ACC112 (cell line): ENCODE results near the gene ZPR1.

ENCODE experiments used
- H2AFZ ChIP-seq: fragments of 200-600 bp; sonication (generic); one replicate; pipeline ENCODE4 v1.6.0; 2017; ENCODE audit warnings: antibody characterized with exemption, low read length; ENCODE audit not compliant: unreplicated experiment
- H3K27ac ChIP-seq: fragments of 200-600 bp; sonication (generic); 2 replicates; pipeline ENCODE4 v1.5.1; 2014; ENCODE audit warnings: low read depth, mild to moderate bottlenecking, antibody characterized with exemption, low read length, moderate library complexity
- H3K27me3 ChIP-seq: fragments of 200-600 bp; sonication (generic); 2 replicates; pipeline ENCODE4 v1.6.1; 2014; ENCODE audit warnings: mild to moderate bottlenecking, antibody characterized with exemption, low read length, moderate library complexity, mixed read lengths; ENCODE audit not compliant: insufficient read depth
- H3K36me3 ChIP-seq: fragments of 200-600 bp; sonication (generic); 2 replicates; pipeline ENCODE4 v1.6.1; 2016; ENCODE audit warnings: mild to moderate bottlenecking, antibody characterized with exemption, low read length, moderate library complexity, mixed read lengths; ENCODE audit not compliant: insufficient read depth
- H3K4me1 ChIP-seq: fragments of 200-600 bp; sonication (generic); one replicate; pipeline ENCODE4 v1.6.1; 2016; ENCODE audit warnings: low read length, mixed read lengths; ENCODE audit not compliant: insufficient read depth, unreplicated experiment, control insufficient read depth
- H3K4me3 ChIP-seq: fragments of 200-600 bp; sonication (generic); 2 replicates; pipeline ENCODE4 v1.5.1; 2014; ENCODE audit warnings: mild to moderate bottlenecking, low read depth, low read length
- H3K79me2 ChIP-seq: fragments of 200-600 bp; sonication (generic); one replicate; pipeline ENCODE4 v1.6.0; 2016; ENCODE audit warnings: low read length; ENCODE audit not compliant: control insufficient read depth, unreplicated experiment, insufficient read depth

ZPR1 gene

GRCh38 chr11:116791002-116791812 lies 3.4 kb upstream of the ZPR1 start:
- Histone ChIP-seq H3K36me3 (peaks cover 4% of the 10 kb centered on the region; the same call in 1 of the 2 replicates), H3K27ac (no peak overlapping the region), H3K79me2 (peaks cover 16% of the 10 kb centered on the region), H3K27me3 (no peaks in the 10 kb centered on the region), H3K4me1 (peaks cover 32% of the 10 kb centered on the region), H3K4me3 (no peak overlapping the region), H2AFZ (no peak overlapping the region)

GRCh38 chr11:116790167-116791001 lies 2.6 kb upstream of the ZPR1 start:
- no peak overlapping the region for H2AFZ ChIP-seq
- H3K4me1 ChIP-seq, result peaks cover 32% of the 10 kb centered on the region
- no peaks in the 10 kb centered on the region for H3K27me3 ChIP-seq
- H3K27ac ChIP-seq, result no peak overlapping the region
- H3K36me3 ChIP-seq, result peaks cover 13% of the 10 kb centered on the region
- no peak overlapping the region for H3K4me3 ChIP-seq
- H3K79me2 ChIP-seq, result peaks cover 21% of the 10 kb centered on the region

GRCh38 chr11:116788975-116789374 lies 1.2 kb upstream of the ZPR1 start:
- Histone ChIP-seq H3K36me3 (peaks cover 24% of the 10 kb centered on the region), H3K27ac (no peak overlapping the region), H3K4me1 (peaks cover 32% of the 10 kb centered on the region), H3K27me3 (no peaks in the 10 kb centered on the region), H2AFZ (no peak overlapping the region), H3K4me3 (peak overlapping the region; percentile 98; the same call in 1 of the 2 replicates), H3K79me2 (peaks cover 21% of the 10 kb centered on the region)

DNA sequence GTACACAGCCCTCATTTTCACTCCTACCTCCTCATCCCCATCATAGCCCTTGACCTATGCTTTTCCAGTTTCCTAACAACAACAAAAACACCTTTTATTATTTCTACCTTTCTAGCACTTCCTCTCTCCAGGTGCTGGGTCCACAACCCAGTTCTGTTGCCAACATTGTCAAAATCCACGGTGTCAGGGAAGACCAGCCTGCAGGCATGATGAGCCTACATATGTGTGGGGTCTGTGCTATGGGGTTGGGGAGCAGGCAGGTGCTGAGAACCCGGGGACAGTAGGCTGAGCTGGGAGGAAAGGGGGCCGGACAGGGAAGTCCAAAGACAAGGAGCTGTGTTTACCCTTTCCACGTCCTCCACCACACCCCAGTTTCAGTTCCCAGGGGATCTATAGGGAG lies 711 bp upstream of the ZPR1 start:
- peaks cover 21% of the 10 kb centered on the region for H3K79me2 ChIP-seq
- no peaks in the 10 kb centered on the region for H3K27me3 ChIP-seq
- H3K4me1 ChIP-seq, result peaks cover 32% of the 10 kb centered on the region
- H2AFZ ChIP-seq, result peak overlapping the region; percentile 100
- H3K27ac ChIP-seq, result peak overlapping the region; percentile 74
- H3K4me3 ChIP-seq, result peak overlapping the region; percentile 98
- peaks cover 24% of the 10 kb centered on the region for H3K36me3 ChIP-seq

DNA sequence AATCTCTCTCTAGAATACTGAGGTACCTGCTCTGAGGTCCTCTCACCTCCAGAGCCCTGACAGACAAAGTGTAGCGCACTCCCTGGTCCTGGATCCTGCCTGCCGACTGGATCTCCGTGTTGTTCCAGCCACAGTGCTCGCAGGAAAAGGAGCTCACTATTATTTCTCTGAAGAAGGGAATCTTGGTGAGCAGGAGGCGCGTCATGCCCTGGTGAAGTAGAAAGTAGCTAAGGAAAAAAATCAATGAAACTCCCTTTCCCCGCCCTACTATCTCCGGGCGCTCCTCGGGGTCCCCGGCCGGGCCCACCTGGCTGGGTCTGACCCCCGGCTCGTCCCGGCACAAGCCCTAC lies 412 bp downstream of the ZPR1 start:
- peak overlapping the region; percentile 74; the same call in 1 of the 2 replicates for H3K27ac ChIP-seq
- H2AFZ ChIP-seq, result peak overlapping the region; percentile 100
- H3K4me3 ChIP-seq, result peak overlapping the region; percentile 98
- peaks cover 28% of the 10 kb centered on the region for H3K4me1 ChIP-seq
- no peaks in the 10 kb centered on the region for H3K27me3 ChIP-seq
- H3K79me2 ChIP-seq, result peaks cover 21% of the 10 kb centered on the region
- peaks cover 35% of the 10 kb centered on the region for H3K36me3 ChIP-seq

DNA sequence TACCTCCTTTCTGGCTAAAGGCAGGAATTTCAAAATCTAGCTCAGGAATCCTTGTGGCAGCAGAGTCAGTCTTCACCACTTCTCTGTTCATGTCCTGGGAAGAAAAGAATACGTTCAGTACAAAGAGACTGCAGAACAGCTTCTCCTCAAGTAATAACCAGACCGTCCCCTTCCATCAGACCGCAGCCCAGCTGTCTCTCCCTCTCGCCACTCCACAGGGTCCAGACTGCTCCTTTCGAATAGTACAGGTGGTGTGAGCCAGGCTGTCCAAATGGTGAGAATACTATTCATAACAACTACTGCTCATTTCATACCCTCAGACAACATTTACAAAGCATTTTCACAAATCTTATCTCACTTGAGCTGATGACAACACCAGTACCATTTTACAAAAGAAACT lies 857 bp downstream of the ZPR1 start:
- Histone ChIP-seq H2AFZ (no peak overlapping the region), H3K36me3 (peaks cover 39% of the 10 kb centered on the region), H3K4me1 (peaks cover 25% of the 10 kb centered on the region), H3K4me3 (peak overlapping the region; percentile 98), H3K79me2 (peaks cover 21% of the 10 kb centered on the region), H3K27ac (peak overlapping the region; percentile 74; the same call in 1 of the 2 replicates), H3K27me3 (no peaks in the 10 kb centered on the region)

DNA sequence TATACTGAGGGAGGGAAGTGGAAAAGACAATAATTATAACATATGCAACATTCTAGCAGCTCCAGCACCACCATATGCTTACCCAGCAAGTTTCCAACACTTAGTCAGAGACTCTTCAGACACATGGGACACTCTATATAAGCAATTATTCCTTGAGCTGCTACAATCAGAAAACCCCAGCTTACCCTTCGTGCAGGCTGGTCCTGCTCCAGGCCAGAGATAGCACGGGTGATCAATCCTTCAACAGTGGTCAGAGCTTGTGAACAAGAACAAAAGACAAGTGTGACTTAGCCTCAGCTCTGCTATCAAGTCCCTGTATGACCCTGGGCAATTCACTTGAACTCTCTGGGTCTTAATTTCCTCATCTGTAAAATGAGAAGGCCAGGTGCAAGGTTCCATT lies 1.5 kb downstream of the ZPR1 start:
- H3K27me3 ChIP-seq, result no peaks in the 10 kb centered on the region
- no peak overlapping the region for H3K27ac ChIP-seq
- peaks cover 21% of the 10 kb centered on the region for H3K79me2 ChIP-seq
- no peak overlapping the region for H2AFZ ChIP-seq
- peaks cover 21% of the 10 kb centered on the region for H3K4me1 ChIP-seq
- peaks cover 41% of the 10 kb centered on the region for H3K36me3 ChIP-seq
- H3K4me3 ChIP-seq, result peak overlapping the region; percentile 98

DNA sequence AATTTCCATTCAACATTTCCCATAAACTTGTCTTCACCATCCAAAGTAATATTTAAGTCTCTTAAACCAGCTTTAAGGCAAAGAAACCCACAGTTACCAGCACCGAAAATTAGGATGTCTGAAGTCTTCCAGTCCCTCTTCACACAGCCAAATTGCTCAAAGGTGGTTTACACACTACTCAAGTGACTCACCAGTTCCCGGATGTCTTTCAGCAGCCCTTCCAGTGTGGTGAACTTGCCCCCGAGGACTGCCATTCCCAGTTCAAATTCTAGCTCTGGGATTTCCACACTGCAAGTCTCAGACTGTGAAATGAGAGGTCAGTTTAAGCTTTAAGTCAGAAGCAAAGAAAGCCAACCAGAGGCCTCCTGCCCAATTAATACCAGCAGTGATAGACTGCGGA lies 5.1 kb downstream of the ZPR1 start:
- Histone ChIP-seq H3K27ac (peak overlapping the region; percentile 51), H3K79me2 (peaks cover 20% of the 10 kb centered on the region), H3K36me3 (peaks cover 67% of the 10 kb centered on the region), H2AFZ (no peak overlapping the region), H3K27me3 (no peaks in the 10 kb centered on the region), H3K4me1 (peaks cover 17% of the 10 kb centered on the region), H3K4me3 (no peak overlapping the region)

DNA sequence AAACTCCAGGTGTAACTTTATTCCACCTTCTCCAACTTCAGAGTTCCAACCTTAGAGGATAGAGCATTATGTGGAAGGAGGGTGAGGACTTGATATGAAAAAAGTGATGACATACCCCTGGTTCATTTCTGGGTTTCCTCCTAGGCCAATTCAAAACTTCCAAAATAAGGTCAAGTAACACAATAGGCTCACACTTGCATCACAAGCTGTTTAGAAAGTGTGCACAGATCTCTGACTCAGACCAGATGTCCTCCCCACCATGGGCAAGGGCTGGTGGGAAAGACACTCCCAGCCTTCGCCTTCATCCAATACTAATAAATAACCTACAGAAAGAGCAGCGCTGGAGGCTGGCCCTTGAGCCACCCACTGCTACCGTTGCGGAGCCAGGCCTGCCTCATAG lies 9.3 kb downstream of the ZPR1 start:
- Histone ChIP-seq H3K27ac (no peak overlapping the region; the same call in 1 of the 2 replicates), H3K4me3 (no peak overlapping the region), H3K36me3 (peaks cover 50% of the 10 kb centered on the region), H3K4me1 (peaks cover 21% of the 10 kb centered on the region), H2AFZ (no peak overlapping the region), H3K79me2 (no peaks in the 10 kb centered on the region), H3K27me3 (no peaks in the 10 kb centered on the region)

DNA sequence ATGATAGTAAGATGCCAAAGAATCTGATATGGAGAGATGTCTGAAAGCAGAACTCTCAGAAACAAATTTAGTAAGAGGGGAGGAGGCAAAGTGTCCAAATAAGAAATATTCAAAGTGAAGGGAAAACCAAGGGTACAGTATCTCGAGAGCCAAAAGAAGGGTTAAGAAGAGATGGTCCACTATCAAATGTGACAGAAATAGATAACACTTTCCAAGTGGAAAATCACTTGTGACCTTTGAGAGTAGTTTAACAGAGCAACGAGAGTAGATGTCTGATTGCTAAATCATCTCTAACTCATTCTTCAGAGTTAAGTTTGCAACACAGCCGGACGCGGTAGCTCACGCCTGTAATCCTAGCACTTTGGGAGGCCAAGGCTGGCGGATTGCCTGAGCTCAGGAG lies 10.8 kb downstream of the ZPR1 start:
- H3K4me1 ChIP-seq, result peaks cover 14% of the 10 kb centered on the region
- no peak overlapping the region for H2AFZ ChIP-seq
- H3K27me3 ChIP-seq, result no peaks in the 10 kb centered on the region
- H3K36me3 ChIP-seq, result peaks cover 36% of the 10 kb centered on the region
- H3K79me2 ChIP-seq, result peaks cover 6% of the 10 kb centered on the region
- no peak overlapping the region for H3K27ac ChIP-seq
- H3K4me3 ChIP-seq, result no peak overlapping the region
